A549 (cell line): ENCODE results near the gene PDLIM5. TPM values are rescaled to one million over a fixed set of nuclear protein-coding genes. Genes with fewer than 3 reads are reported as not detected.
A peak's percentile ranks its signal among the peaks of the same experiment; 100 is the strongest.
"Not testable (repeated sequence)": the region's sequence is repeated elsewhere in the genome, so short reads cannot be mapped to it uniquely, and the experiment has no call there.

Experiments used
- ATAC-seq, 2 experiments: fragments of 200-7000 bp in 1 of 2; fragments of >200 bp in 1 of 2; cut with Nextera tagmentation in 1 of 2; cut with Tn5 transposase in 1 of 2; 3 replicates each; pipeline versions ENCODE4 v1.8.0 to v1.9.1; 2018 to 2020; ENCODE audit warnings: mild to moderate bottlenecking in 1 of 2, moderate library complexity in 1 of 2
- CTCF ChIA-PET: fragments of 300-600 bp; sonication (Branson Sonifier 250); formaldehyde crosslinking; extraction: SDS; loops from one replicate; lab custom pipeline; 2021; ENCODE audit warnings: antibody characterized with exemption, inconsistent platforms; lab: Yijun Ruan, JAX
- POLR2A ChIA-PET: fragments of 350-600 bp; formaldehyde crosslinking; extraction: SDS; loops from one replicate; lab custom pipeline; 2021; ENCODE audit warnings: antibody characterized with exemption, inconsistent platforms; lab: Yijun Ruan, JAX
- DNase-seq, 2 experiments: peaks; one replicate each; pipeline versions ENCODE4 v3.0.0 to v3.0.0-alpha.2; 2011 to 2016; ENCODE audit warnings: low read depth in 1 of 2, low spot score in 1 of 2
- FAIRE-seq: peaks from 2 replicates; lab custom pipeline; 2011; peaks lifted over from hg19 to GRCh38; lab: Jason Lieb, UNC
- H3K27ac ChIP-seq, 2 experiments: fragments of >200 bp; sonication (Bioruptor Twin); formaldehyde crosslinking; 3 replicates each; pipeline ENCODE4 v1.5.1; 2016 to 2017
- H3K4me1 ChIP-seq: fragments of >200 bp; sonication (Bioruptor Twin); formaldehyde crosslinking; 3 replicates; pipeline ENCODE4 v1.6.1; 2016
- H3K4me2 ChIP-seq: fragments of >200 bp; sonication (Bioruptor Twin); formaldehyde crosslinking; 3 replicates; pipeline ENCODE4 v1.6.1; 2016
- H3K4me3 ChIP-seq: fragments of >200 bp; sonication (Bioruptor Twin); formaldehyde crosslinking; 3 replicates; pipeline ENCODE4 v1.5.1; 2016
- H3K9me3 ChIP-seq: fragments of >200 bp; sonication (Bioruptor Twin); formaldehyde crosslinking; 3 replicates; pipeline ENCODE4 v1.6.1; 2016
- ATOH8 ChIP-seq: fragments of 250-450 bp; sonication (Bioruptor Pico); IDR thresholded peaks from 2 replicates; pipeline ENCODE4 v1.5.0; 2020; ENCODE audit warnings: low read depth, mild to moderate bottlenecking, moderate library complexity
- CEBPB ChIP-seq, 2 experiments: fragments of >200 bp in 1 of 2; sonication (Bioruptor Twin) in 1 of 2; formaldehyde crosslinking in 1 of 2; IDR thresholded peaks; 2 replicates each; pipeline ENCODE4 v1.6.1; 2012 to 2016
- EP300 ChIP-seq, 2 experiments: fragments of >200 bp; sonication (Bioruptor Twin); formaldehyde crosslinking; IDR thresholded peaks; 2 replicates in 1 of 2; 3 replicates in 1 of 2; pipeline ENCODE4 v1.6.1; 2016 to 2017
- ESRRA ChIP-seq: fragments of 150-350 bp; IDR thresholded peaks from 2 replicates; pipeline ENCODE4 v1.6.1; 2014; ENCODE audit warnings: mild to moderate bottlenecking, low read length, borderline replicate concordance
- FOSL2 ChIP-seq, 2 experiments: fragments of 450-650 bp in 1 of 2; fragments of >200 bp in 1 of 2; sonication (Bioruptor Twin) in 1 of 2; formaldehyde crosslinking; IDR thresholded peaks; 2 replicates each; pipeline versions ENCODE4 v1.5.0 to v1.6.1; 2016 to 2020; ENCODE audit warnings: mild to moderate bottlenecking in 1 of 2, moderate library complexity in 1 of 2
- NR3C1 ChIP-seq: fragments of >200 bp; sonication (Bioruptor Twin); formaldehyde crosslinking; IDR thresholded peaks from 3 replicates; pipeline ENCODE4 v1.6.1; 2017
- RAD21 ChIP-seq, 2 experiments: fragments of >200 bp in 1 of 2; sonication (Bioruptor Twin) in 1 of 2; formaldehyde crosslinking in 1 of 2; IDR thresholded peaks in 1 of 2; conservative IDR thresholded peaks in 1 of 2; 2 replicates in 1 of 2; 3 replicates in 1 of 2; pipeline ENCODE4 v1.6.1; 2012 to 2018; ENCODE audit warnings: inconsistent platforms in 1 of 2
- RFX5 ChIP-seq: fragments of 450-650 bp; IDR thresholded peaks from 2 replicates; pipeline ENCODE4 v1.7.1; 2014; ENCODE audit warnings: antibody characterized with exemption, mild to moderate bottlenecking, moderate library complexity
- USF2 ChIP-seq: fragments of 450-650 bp; IDR thresholded peaks from 2 replicates; pipeline ENCODE4 v1.6.1; 2014; ENCODE audit warnings: antibody characterized with exemption
- ZC3H11A ChIP-seq: fragments of 450-650 bp; IDR thresholded peaks from 2 replicates; pipeline ENCODE4 v1.6.1; 2014; ENCODE audit warnings: antibody characterized with exemption, mild to moderate bottlenecking
- ZNF302 ChIP-seq: fragments of 250-450 bp; sonication (Bioruptor Pico); IDR thresholded peaks from 2 replicates; pipeline ENCODE4 v1.9.0; 2021; ENCODE audit warnings: inconsistent platforms, mild to moderate bottlenecking, moderate library complexity
- WGBS: methylation state at CpG from one replicate; pipeline ENCODE4 v1.1.6; 2017; ENCODE audit errors: missing lambda C conversion rate; 5-methylcytosine and 5-hydroxymethylcytosine counted together
- polyA plus RNA-seq, 4 experiments: library from polyadenylated mRNA; depleted of rRNA in 3 of 4; stranded (reverse); fragments of >200 nt; fragmentation: RNase III in 1 of 4; extraction: RNeasy Plus Mini Kit Qiagen cat#74134 plus additional on column Dnase treatment in 1 of 4; gene quantifications; 2 replicates in 3 of 4; 3 replicates in 1 of 4; pipeline ENCODE4 v1.2.3, GENCODE V29; 2011 to 2017

Gene PDLIM5
- polyA plus RNA-seq, 2 of the 4 experiments (the other 2 are of a cell fraction) = 54.2 to 242 TPM

- DNase-seq (no peak), FAIRE-seq (no peak), ATAC-seq (no peak)
- ChIA-PET CTCF (interaction anchor here (0.9 to 1.7 kb wide), 2 partner anchors 20 to 68 kb away, joined by 3 to 6 read pairs; no protein-coding TSS in a partner anchor), POLR2A (no interaction called here)
- WGBS = 94% methylated on average over 2 of the region's 2 CpGs
- H3K4me1 ChIP-seq = peaks cover 64% of the 10 kb centered on the region
- peak overlapping the region; percentile 74 for H3K4me2 ChIP-seq
- H3K9me3 ChIP-seq = 0 out of 3 replicates have a peak, but pooled peaks cover 3% of the 10 kb centered on the region
- no peak overlapping the region for H3K4me3 ChIP-seq
- H3K27ac ChIP-seq = no peak overlapping the region
- no peak for TF ChIP-seq FOSL2 (IDR thresholded peaks at IDR 0.05)
- no peak for TF ChIP-seq FOSL2 (CRISPR knock-in tag; IDR thresholded peaks at IDR 0.05)
- no peak for TF ChIP-seq USF2
- no peak for TF ChIP-seq EP300 (IDR thresholded peaks at IDR 0.05)
- TF ChIP-seq RAD21 (conservative IDR thresholded peaks at IDR 0.05 in 1 of 2, IDR thresholded peaks at IDR 0.05 in 1 of 2) = no peak
- no peak for TF ChIP-seq NR3C1
- TF ChIP-seq ZC3H11A = no peak
These were observed 23.3 kb downstream of the PDLIM5 start for GRCh38 chr4:94475050-94475449.

GRCh38 chr4:94475794-94476193 lies 24.1 kb downstream of the PDLIM5 start:
- Histone ChIP-seq H3K4me2 (peak overlapping the region; percentile 74), H3K27ac (no peak overlapping the region), H3K4me1 (peaks cover 71% of the 10 kb centered on the region), H3K9me3 (no peaks in the 10 kb centered on the region), H3K4me3 (no peak overlapping the region)
- TF ChIP-seq CEBPB (IDR thresholded peaks at IDR 0.05) (peak in 1 of 2 experiments; percentile 39; a peak in 1 of 4 replicates), ZNF302 (CRISPR knock-in tag) (no peak)
- no peak for DNase-seq
- ChIA-PET CTCF (no interaction called here), POLR2A (no interaction called here)
- 9% methylated on average over 2 of the region's 2 CpGs for WGBS
- FAIRE-seq = no peak
- no peak for ATAC-seq

- FAIRE-seq (no peak), ATAC-seq (no peak), DNase-seq (no peak)
- Histone ChIP-seq H3K4me2 (peak overlapping the region; percentile 43; the same call in 2 of the 3 replicates), H3K4me3 (no peak overlapping the region), H3K27ac (0 out of 6 replicates have a peak overlapping the region, but pooled peaks of 1 of the 2 experiments have one; percentile 3), H3K4me1 (peaks cover 74% of the 10 kb centered on the region), H3K9me3 (no peaks in the 10 kb centered on the region)
- WGBS = 12% methylated on average over 2 of the region's 2 CpGs
- TF ChIP-seq ESRRA (no peak), RFX5 (no peak), USF2 (no peak), ATOH8 (CRISPR knock-in tag) (no peak)
- ChIA-PET POLR2A (no interaction called here), CTCF (no interaction called here)
These were observed 25.5 kb downstream of the PDLIM5 start for GRCh38 chr4:94477227-94477626.

- H3K4me2 ChIP-seq, CTCF ChIA-PET, FAIRE-seq, H3K9me3 ChIP-seq, DNase-seq, POLR2A ChIA-PET, H3K4me3 ChIP-seq: not testable (repeated sequence)
- WGBS = 67% methylated on average over 3 of the region's 3 CpGs
- Histone ChIP-seq H3K27ac (peak overlapping the region in 1 of 2 experiments; percentile 30; a peak in 1 of 6 replicates), H3K4me1 (peaks cover 73% of the 10 kb centered on the region)
- ATAC-seq = peak in 1 of 2 experiments; percentile 16; a peak in 1 of 6 replicates
These were observed 27.1 kb downstream of the PDLIM5 start for GRCh38 chr4:94478805-94479204.
